ENCODE results near the gene BCAT1.
"Not testable (repeated sequence)": the region's sequence is repeated elsewhere in the genome, so short reads cannot be mapped to it uniquely, and the experiment has no call there.

Gene BCAT1

GRCh38 chr12:24922090-24922489 is 26.8 kb downstream of the BCAT1 start:
- DNase-seq, result no peak

- DNase-seq, result no peak
Observed at GRCh38 chr12:24921251-24922038, 27.5 kb downstream of the BCAT1 start.

GRCh38 chr12:24920141-24920540 is 28.8 kb downstream of the BCAT1 start:
- DNase-seq, result no peak

- peak; percentile 24 to 50 for DNase-seq
Observed at GRCh38 chr12:24919346-24920001, 29.4 kb downstream of the BCAT1 start.

GRCh38 chr12:24918596-24918995 is 30.3 kb downstream of the BCAT1 start:
- DNase-seq, result no peak

GRCh38 chr12:24915501-24915900 is 33.4 kb downstream of the BCAT1 start:
- no peak for DNase-seq

- DNase-seq, result no peak
Observed at GRCh38 chr12:24913953-24914352, 34.9 kb downstream of the BCAT1 start.

- DNase-seq, result no peak
Observed at GRCh38 chr12:24913130-24913529, 35.8 kb downstream of the BCAT1 start.

GRCh38 chr12:24911271-24911791 is 37.6 kb downstream of the BCAT1 start:
- no peak for DNase-seq

- DNase-seq, result not testable (repeated sequence)
Observed at GRCh38 chr12:24910192-24910591, 38.7 kb downstream of the BCAT1 start.

GRCh38 chr12:24909667-24910066 is 39.2 kb downstream of the BCAT1 start:
- DNase-seq, result no peak

GRCh38 chr12:24907464-24907863 is 41.4 kb downstream of the BCAT1 start:
- no peak for DNase-seq

GRCh38 chr12:24906141-24906540 is 42.8 kb downstream of the BCAT1 start:
- no peak for DNase-seq

GRCh38 chr12:24905431-24905830 is 43.5 kb downstream of the BCAT1 start:
- no peak for DNase-seq

- no peak for DNase-seq
Observed at GRCh38 chr12:24904871-24905270, 44.0 kb downstream of the BCAT1 start.

GRCh38 chr12:24903329-24904088 is 45.4 kb downstream of the BCAT1 start:
- peak in 1 of 2 experiments; percentile 12 for DNase-seq

GRCh38 chr12:24902511-24903328 is 46.2 kb downstream of the BCAT1 start:
- peak; percentile 28 to 42 for DNase-seq

- DNase-seq, result peak; percentile 13 to 32
Observed at GRCh38 chr12:24901576-24902461, 47.1 kb downstream of the BCAT1 start.

- no peak for DNase-seq
Observed at GRCh38 chr12:24900196-24900595, 48.7 kb downstream of the BCAT1 start.

GRCh38 chr12:24899503-24900075 is 49.3 kb downstream of the BCAT1 start:
- DNase-seq, result no peak

- DNase-seq, result no peak
Observed at GRCh38 chr12:24898606-24899005, 50.3 kb downstream of the BCAT1 start.
